Endothelial cell of hepatic sinusoid (primary cell): Measurements from ENCODE around the gene FASTK.

Experiments used
- in situ Hi-C: cut with HindIII; loops from 2 replicates; pipeline ENCODE4 v1.10.0; 2017; ENCODE audit warnings: low sequenced_read_pairs

The FASTK gene

GRCh38 chr7:151080522-151081169 lies at the start of gene FASTK:
Gene FASTK, minus strand, starts transcription at chr7:151080809. Its CDS starts 43 bp downstream, at chr7:151080766.
- in situ Hi-C loops = no loop called here

- in situ Hi-C loops = loop anchor here (10.0 kb wide), 1 partner anchor 95 kb away; the partner anchor contains the start of gene ABCF2
Measured at GRCh38 chr7:151129960-151130591, 49.5 kb upstream of the FASTK start.

- in situ Hi-C loops = no loop called here
Measured at GRCh38 chr7:151129117-151129959, 48.7 kb upstream of the FASTK start.

GRCh38 chr7:151128716-151129115 lies 48.1 kb upstream of the FASTK start:
- in situ Hi-C loops = no loop called here

- in situ Hi-C loops = no loop called here
Measured at GRCh38 chr7:151128144-151128543, 47.5 kb upstream of the FASTK start.

GRCh38 chr7:151126491-151127137 lies 46.0 kb upstream of the FASTK start:
- in situ Hi-C loops = no loop called here

- in situ Hi-C loops = no loop called here
Measured at GRCh38 chr7:151125846-151126481, 45.4 kb upstream of the FASTK start.

GRCh38 chr7:151125470-151125845 lies 44.8 kb upstream of the FASTK start:
- in situ Hi-C loops = no loop called here

GRCh38 chr7:151124899-151125399 lies 44.3 kb upstream of the FASTK start:
- in situ Hi-C loops = no loop called here

GRCh38 chr7:151124481-151124880 lies 43.9 kb upstream of the FASTK start:
- in situ Hi-C loops = no loop called here

GRCh38 chr7:151123822-151124464 lies 43.3 kb upstream of the FASTK start:
- in situ Hi-C loops = no loop called here

GRCh38 chr7:151123158-151123821 lies 42.7 kb upstream of the FASTK start:
- in situ Hi-C loops = no loop called here

- in situ Hi-C loops = no loop called here
Measured at GRCh38 chr7:151122796-151123157, 42.2 kb upstream of the FASTK start.

- in situ Hi-C loops = no loop called here
Measured at GRCh38 chr7:151122276-151122675, 41.7 kb upstream of the FASTK start.

- in situ Hi-C loops = no loop called here
Measured at GRCh38 chr7:151121380-151122170, 41.0 kb upstream of the FASTK start.

- in situ Hi-C loops = no loop called here
Measured at GRCh38 chr7:151120896-151121295, 40.3 kb upstream of the FASTK start.

- in situ Hi-C loops = no loop called here
Measured at GRCh38 chr7:151119902-151120301, 39.3 kb upstream of the FASTK start.

GRCh38 chr7:151119055-151119415 lies 38.4 kb upstream of the FASTK start:
- in situ Hi-C loops = no loop called here
